ENCODE results near the gene WLS.

- no peak for TF ChIP-seq CTCF (IDR thresholded peaks at IDR 0.05; ENCODE audit: insufficient read depth, low read depth, low read length)
- no peak for TF ChIP-seq EZH2 (IDR thresholded peaks at IDR 0.05; ENCODE audit: insufficient read depth, low read length)
These were observed 34.4 kb downstream of the WLS start for GRCh38 chr1:68197891-68198290.
